ENCODE results near the gene ZFR2. TPM values are rescaled to one million over a fixed set of nuclear protein-coding genes. Genes with fewer than 3 reads are reported as not detected.

ZFR2 gene
- total and polyA plus RNA-seq, 2 of the 8 experiments (the other 6 are each of a cell fraction or from before 2014, with no cell fraction given): 14.5 to 28.4 TPM

DNA sequence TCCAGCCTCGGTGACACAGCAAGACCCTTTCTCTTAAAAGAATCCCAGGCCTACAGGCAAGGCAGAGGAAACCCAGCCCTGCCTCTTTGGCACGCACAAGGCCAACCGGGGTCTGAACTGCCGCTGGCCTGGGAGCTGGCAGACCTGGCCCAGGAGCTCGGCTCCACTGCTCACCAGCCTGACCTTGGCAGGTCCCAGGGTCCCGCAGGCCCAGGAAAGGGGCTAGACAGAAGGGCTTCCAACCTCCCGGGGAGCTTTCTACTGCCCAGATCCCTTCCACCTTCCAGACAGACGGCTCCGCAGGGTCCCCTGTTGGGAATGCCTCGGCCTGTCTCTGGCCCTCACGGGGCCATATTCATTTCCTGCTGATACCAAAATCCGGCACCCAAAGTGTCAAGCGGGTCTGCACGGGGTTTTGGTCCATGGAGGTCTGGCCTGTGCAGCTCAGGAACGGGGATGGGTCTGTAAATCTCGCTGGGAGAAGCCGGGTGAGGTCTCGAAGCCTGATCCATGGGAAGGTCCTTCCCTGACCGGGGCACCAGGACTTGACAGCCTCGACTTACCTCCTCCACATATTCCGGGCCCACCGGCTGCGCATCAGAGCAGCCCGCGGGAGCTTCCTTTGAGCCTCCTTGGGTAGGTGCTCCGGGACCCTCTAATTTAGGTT, 46.0 kb downstream of the ZFR2 start:
- H4K8ac ChIP-seq (ENCODE audit: extremely low read depth, insufficient read depth, low read length): no peak overlapping the region
- 87% methylated on average over 26 of the region's 26 CpGs; no CpG with 5 or more reads in 1 of the 2 experiments for WGBS, 2 experiments (ENCODE audit: extremely low coverage in 1 of 2, insufficient coverage in 1 of 2, insufficient read length in 1 of 2, insufficient replicate concordance in 2 of 2, low coverage in 1 of 2, low lambda C conversion rate in 2 of 2, missing lambda C conversion rate in 1 of 2)
- POLR2A ChIA-PET (ENCODE audit: partially characterized antibody): interaction anchor here (0.6 to 2.2 kb wide), 5 partner anchors 8 to 61 kb away, joined by 3 to 7 read pairs (median 5); partner anchors contain the start of genes APBA3 and MRPL54
- TF ChIP-seq CBX8 (IDR thresholded peaks at IDR 0.05; ENCODE audit: borderline replicate concordance, low read depth, low read length) (no peak), SIX5 (IDR thresholded peaks at IDR 0.05; ENCODE audit: low read depth, low read length) (no peak), TBP (IDR thresholded peaks at IDR 0.05; ENCODE audit: low read depth, low read length) (no peak), JUND (IDR thresholded peaks at IDR 0.05; ENCODE audit: low read length) (no peak), TAF1 (IDR thresholded peaks at IDR 0.05; ENCODE audit: low read depth, low read length) (no peak), NANOG (IDR thresholded peaks at IDR 0.05; ENCODE audit: insufficient read depth, low read depth, low read length, poor library complexity, severe bottlenecking) (no peak), CHD2 (IDR thresholded peaks at IDR 0.05; ENCODE audit: low read length) (no peak), ZNF274 (IDR thresholded peaks at IDR 0.05; ENCODE audit: borderline replicate concordance, extremely low read depth, low read length) (no peak), SP1 (IDR thresholded peaks at IDR 0.05; ENCODE audit: low read depth, low read length) (no peak), EP300 (IDR thresholded peaks at IDR 0.05; ENCODE audit: borderline replicate concordance in 1 of 2, low read depth in 2 of 2, low read length in 2 of 2) (no peak), ASH2L (IDR thresholded peaks at IDR 0.05; ENCODE audit: low read length) (no peak), SIRT6 (IDR thresholded peaks at IDR 0.05; ENCODE audit: low read length) (no peak)
- TF ChIP-seq, protein P1, sequence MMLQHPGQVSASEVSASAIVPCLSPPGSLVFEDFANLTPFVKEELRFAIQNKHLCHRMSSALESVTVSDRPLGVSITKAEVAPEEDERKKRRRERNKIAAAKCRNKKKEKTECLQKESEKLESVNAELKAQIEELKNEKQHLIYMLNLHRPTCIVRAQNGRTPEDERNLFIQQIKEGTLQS (IDR thresholded peaks at IDR 0.05; ENCODE audit: insufficient read depth, low read depth, low read length): no peak

More for the DNA sequence above, 46.0 kb downstream of the ZFR2 start:
- Histone ChIP-seq H3K4me1 (replicated peaks in 1 of 4; ENCODE audit: control insufficient read depth in 3 of 4, insufficient read depth in 4 of 4, low read length in 3 of 4) (no peaks in the 10 kb centered on the region; a peak in 1 of 7 replicates), H2AFZ (ENCODE audit: low read length) (no peak overlapping the region), H2BK20ac (ENCODE audit: low read length) (no peak overlapping the region), H2BK12ac (ENCODE audit: low read depth, low read length) (no peak overlapping the region), H2BK5ac (ENCODE audit: low read depth, low read length) (no peak overlapping the region), H3K4me3 (ENCODE audit: extremely low read depth in 1 of 4, insufficient read depth in 2 of 4, low read depth in 3 of 4, low read length in 4 of 4) (no peak overlapping the region), H4K20me1 (replicated peaks in 1 of 2; ENCODE audit: control insufficient read depth in 1 of 2, insufficient read depth in 2 of 2, low read length in 2 of 2) (peaks cover 0 to 1% of the 10 kb centered on the region in 2 experiments), H2BK15ac (ENCODE audit: low read length) (0 out of 2 replicates have a peak overlapping the region, but pooled peaks have one; percentile 61), H3K14ac (ENCODE audit: insufficient read length) (no peak overlapping the region), H2BK120ac (replicated peaks; ENCODE audit: low read depth, low read length) (no peak overlapping the region), H3K79me1 (ENCODE audit: low read depth, low read length) (no peaks in the 10 kb centered on the region), H3K9me3 (ENCODE audit: insufficient read depth in 2 of 2, low read depth in 1 of 2, low read length in 1 of 2) (no peaks in the 10 kb centered on the region), H3K4me2 (ENCODE audit: insufficient read depth in 1 of 2, low read depth in 2 of 2, low read length in 2 of 2) (no peak overlapping the region), H2AK5ac (ENCODE audit: low read depth, low read length) (no peak overlapping the region), H3K36me3 (ENCODE audit: control insufficient read depth in 2 of 4, insufficient read depth in 4 of 4, low read length in 3 of 4) (no peaks in the 10 kb centered on the region), H3K27me3 (replicated peaks in 1 of 4; ENCODE audit: control insufficient read depth in 3 of 4, extremely low read depth in 1 of 4, insufficient read depth in 3 of 4, low read length in 3 of 4) (peaks cover 0 to 5% (median under 1%) of the 10 kb centered on the region in 4 experiments; a peak in 3 of 7 replicates), H4K91ac (replicated peaks; ENCODE audit: insufficient read length, low read length) (no peak overlapping the region), H3K18ac (ENCODE audit: extremely low read depth, low read length) (no peak overlapping the region), H3K27ac (ENCODE audit: low read depth, low read length) (no peak overlapping the region), H4K5ac (ENCODE audit: insufficient read length, low read depth, low read length) (no peak overlapping the region), H3K23ac (ENCODE audit: insufficient read length) (no peak overlapping the region), H3K79me2 (ENCODE audit: control insufficient read depth in 1 of 2, insufficient read depth in 2 of 2, low read length in 2 of 2) (no peaks in the 10 kb centered on the region), H3K23me2 (ENCODE audit: low read depth, low read length) (no peaks in the 10 kb centered on the region), H3K56ac (replicated peaks; ENCODE audit: insufficient read length, low read depth, low read length) (no peak overlapping the region), H3K9ac (replicated peaks in 1 of 4; ENCODE audit: extremely low read depth in 1 of 4, low read depth in 3 of 4, low read length in 3 of 4) (no peak overlapping the region), H3K4ac (replicated peaks; ENCODE audit: insufficient read length, low read depth, low read length) (no peak overlapping the region)
- CTCF ChIA-PET (ENCODE audit: partially characterized antibody): interaction anchor here (0.6 to 3.0 kb wide), 26 partner anchors 8 to 402 kb away, joined by 3 to 19 read pairs (median 6); no protein-coding TSS in a partner anchor
- FAIRE-seq: no peak
- DNase-seq (ENCODE audit: low read depth in 1 of 2, low spot score in 2 of 2): no peak

All from H1 (cell line).